NCI-H774 (cell line): ENCODE results near the gene CD86.
"Not testable (repeated sequence)": the region's sequence is repeated elsewhere in the genome, so short reads cannot be mapped to it uniquely, and the experiment has no call there.

ENCODE experiments used
- DNase-seq: peaks from one replicate; lab custom pipeline; 2025; lab: John Stamatoyannopoulos, UW

The CD86 gene, protein sequence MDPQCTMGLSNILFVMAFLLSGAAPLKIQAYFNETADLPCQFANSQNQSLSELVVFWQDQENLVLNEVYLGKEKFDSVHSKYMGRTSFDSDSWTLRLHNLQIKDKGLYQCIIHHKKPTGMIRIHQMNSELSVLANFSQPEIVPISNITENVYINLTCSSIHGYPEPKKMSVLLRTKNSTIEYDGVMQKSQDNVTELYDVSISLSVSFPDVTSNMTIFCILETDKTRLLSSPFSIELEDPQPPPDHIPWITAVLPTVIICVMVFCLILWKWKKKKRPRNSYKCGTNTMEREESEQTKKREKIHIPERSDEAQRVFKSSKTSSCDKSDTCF

GRCh38 chr3:122055215-122055614, at the start of gene CD86:
TSS of gene CD86 (plus strand) at chr3:122055362. CDS start at chr3:122055490, 128 bp downstream.
- no peak for DNase-seq

- no peak for DNase-seq
Measured at GRCh38 chr3:122006267-122006666, 48.9 kb upstream of the CD86 start.

DNA sequence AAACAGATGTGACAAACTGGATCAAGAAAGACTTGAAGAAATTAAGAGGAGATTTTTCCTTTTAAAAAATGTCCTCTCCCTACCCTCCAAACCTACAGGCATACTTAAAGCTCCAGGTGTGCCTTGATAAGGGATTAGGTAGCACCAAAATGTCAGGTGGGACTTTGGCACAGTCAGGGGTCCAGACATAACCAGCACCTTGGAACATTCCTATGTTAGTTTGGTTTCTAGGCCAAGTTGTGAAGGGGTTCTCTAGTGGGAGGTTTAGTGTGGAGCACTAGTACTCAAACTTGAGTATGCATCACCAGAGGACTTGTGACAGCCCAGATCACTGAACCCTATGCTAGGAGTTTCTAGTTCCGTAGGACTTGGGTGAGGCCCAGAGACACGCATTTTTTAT, 47.0 kb upstream of the CD86 start:
- DNase-seq = no peak

DNA sequence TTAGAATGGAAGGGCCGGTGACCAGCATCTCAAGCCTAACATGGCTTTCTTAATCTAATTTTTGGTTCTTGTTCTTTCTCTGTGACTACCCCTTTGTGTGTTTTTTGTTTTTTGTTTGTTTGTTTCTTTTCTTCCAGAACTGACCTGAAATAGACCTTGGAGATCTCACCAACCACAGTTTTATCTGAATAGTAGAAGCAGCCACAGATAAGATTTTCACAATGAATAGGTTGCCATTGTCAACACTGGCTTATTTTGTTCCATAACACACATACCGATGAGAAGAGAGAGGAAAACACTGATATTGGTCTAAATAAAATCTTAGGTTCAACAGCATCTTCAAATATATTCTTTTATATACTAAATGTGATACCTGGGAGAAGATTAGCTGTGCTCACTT, 44.7 kb upstream of the CD86 start:
- DNase-seq = no peak

- no peak for DNase-seq
Measured at GRCh38 chr3:122011396-122011795, 43.8 kb upstream of the CD86 start.

- no peak for DNase-seq
Measured at GRCh38 chr3:122012821-122013220, 42.3 kb upstream of the CD86 start.

DNA sequence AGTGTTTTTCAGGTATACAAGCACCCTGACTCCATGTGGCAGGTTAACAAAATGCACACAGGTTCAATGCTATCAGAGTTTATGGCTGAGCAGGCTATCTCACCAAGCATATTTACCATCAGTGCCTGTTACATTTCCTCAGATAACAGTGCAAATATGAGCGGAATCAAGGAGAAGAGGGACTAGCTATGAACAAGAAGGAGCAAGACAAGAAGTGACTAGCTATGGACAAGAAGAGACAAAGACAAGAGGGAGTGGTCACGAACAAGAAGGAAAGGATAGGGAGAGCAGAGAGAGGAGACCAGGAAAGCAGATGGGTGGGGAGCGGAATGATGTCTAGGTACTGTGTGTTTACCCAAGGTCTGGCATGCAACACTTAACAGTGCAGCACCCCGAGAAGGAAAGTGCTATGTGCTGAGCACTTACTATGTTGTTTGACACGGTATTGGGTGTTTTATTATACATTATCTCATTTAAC, 41.7 kb upstream of the CD86 start:
- DNase-seq = no peak

GRCh38 chr3:122014741-122015140, 40.4 kb upstream of the CD86 start:
- no peak for DNase-seq

DNA sequence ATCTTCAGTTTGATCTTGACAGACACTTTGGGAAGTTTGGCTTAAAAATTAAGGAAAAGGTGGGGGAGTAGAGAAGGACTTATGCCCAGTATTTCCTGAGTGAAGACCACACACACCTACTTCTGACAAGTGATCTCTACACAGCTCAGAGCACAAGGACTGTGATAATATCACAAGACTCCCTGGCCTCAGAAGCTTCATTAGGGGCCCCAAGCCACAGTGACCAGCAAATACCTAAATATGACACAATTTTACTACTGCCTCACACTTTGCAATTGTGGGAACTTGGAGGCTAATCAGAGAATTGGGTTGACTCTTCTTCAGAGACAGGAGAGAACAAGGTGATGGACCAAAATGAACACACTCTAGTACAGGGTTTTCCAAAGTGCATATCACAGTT, 35.7 kb upstream of the CD86 start:
- no peak for DNase-seq

DNA sequence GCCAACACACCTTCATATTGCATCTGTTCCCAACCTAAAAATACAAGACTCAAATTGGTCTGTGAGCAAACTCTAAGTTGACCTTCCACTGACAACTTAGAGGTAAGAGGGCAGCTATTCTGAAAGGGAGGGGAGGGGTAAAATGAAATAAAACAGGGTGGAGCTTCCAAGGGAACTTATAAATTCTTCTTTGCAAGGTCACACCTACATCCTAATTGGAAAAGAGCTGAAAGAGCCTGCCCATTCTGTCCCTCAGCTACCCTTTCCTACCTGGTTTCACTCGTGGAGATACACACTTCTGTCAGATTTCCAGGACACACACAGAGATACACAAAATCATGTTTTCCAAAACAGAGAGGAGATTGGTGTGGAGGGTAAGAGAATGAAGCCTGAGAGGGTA, 34.1 kb upstream of the CD86 start:
- DNase-seq = no peak

- DNase-seq = peak; percentile 62
Measured at GRCh38 chr3:122021811-122022401, 33.3 kb upstream of the CD86 start, which contains the start of gene ILDR1. TSS of gene ILDR1 (minus strand) at chr3:122022247. CDS start at chr3:122022077, 170 bp downstream.

GRCh38 chr3:122023335-122023910, 31.7 kb upstream of the CD86 start:
- no peak for DNase-seq

DNA sequence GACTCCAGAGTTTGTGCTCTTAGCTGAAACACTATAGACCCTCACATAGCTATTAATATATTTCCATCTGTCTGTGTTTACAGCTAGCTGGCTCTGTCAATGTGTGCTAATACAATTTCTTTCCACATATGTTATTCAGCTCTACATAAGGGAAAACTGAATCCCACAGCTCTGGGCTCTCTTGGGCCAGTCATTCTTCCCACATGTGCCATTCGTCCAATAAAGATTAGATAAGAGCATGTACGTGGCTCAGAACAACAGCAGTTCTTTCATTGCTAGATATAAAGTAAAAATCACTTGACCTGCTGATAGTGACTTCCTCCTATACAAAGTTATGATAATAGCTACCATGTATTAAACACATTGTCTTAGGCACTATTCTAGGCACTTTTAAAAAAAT, 30.4 kb upstream of the CD86 start:
- DNase-seq = no peak

DNA sequence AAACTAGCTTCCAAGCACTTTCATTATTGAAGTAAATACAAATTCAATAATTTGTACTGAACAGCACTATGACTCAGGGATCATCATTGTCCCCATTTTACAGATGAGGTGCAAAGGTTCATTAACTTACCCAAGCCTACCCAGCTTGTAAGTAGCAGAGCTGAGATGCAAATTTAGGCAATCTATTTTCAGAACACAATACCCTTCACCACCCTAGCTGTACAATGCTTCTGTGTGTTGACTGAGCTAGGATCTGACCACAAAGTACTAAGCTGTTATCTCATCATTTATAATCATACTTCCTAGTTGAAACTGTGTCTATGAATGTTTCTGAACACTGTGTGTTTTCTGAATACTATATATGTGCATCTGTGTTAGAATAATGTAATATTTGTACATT, 29.9 kb upstream of the CD86 start:
- no peak for DNase-seq

GRCh38 chr3:122030381-122031122, 24.6 kb upstream of the CD86 start:
- DNase-seq = no peak

GRCh38 chr3:122031123-122031468, 24.1 kb upstream of the CD86 start:
- no peak for DNase-seq

DNA sequence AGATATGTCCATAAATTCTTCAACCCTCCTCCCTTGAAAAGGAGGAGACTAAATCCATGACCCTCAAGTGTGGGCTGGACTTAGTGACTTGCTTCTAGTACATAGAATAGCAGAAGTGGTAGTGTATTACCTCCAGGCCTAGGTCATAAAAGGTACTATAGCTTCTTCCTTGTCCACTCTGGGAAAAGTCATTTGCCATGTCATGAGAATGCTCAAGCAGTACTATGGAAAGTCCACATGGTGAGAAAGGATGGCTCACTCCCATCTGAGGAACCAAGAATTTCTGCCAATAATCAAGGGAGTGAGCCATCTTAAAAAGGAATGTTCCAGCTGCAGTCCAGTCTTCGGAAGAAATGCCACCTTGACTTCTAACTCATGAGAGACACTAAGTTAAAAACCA, 22.6 kb upstream of the CD86 start:
- no peak for DNase-seq

GRCh38 chr3:122033023-122033422, 22.1 kb upstream of the CD86 start:
- DNase-seq = no peak

DNA sequence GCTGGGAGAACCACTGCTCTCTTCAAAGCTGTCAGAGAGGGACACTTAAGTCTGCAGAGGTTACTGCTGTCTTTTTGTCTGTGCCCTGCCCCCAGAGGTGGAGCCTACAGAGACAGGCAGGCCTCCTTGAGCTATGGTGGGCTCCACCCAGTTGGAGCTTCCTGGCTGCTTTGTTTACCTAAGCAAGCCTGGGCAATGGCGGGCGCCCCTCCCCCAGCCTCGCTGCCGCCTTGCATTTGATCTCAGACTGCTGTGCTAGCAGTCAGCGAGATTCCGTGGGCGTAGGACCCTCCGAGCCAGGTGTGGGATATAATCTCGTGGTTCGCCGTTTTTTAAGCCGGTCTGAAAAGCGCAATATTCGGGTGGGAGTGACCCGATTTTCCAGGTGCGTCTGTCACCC, 7.9 kb upstream of the CD86 start:
- DNase-seq = not testable (repeated sequence)

DNA sequence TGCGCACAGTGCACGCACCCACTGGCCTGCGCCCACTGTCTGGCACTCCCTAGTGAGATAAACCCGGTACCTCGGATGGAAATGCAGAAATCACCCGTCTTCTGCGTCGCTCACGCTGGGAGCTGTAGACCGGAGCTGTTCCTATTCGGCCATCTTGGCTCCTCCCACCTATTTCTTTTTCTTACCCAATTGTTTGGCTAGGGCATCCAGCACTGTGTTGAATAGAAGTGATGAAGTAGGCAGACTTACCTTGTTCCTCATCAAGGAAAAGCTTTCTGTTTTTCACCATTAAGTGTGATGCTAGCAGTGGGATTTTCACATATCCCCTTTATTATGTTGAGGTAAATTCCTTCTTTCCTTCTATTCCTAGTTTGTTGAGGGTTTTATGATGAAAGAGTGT, 7.4 kb upstream of the CD86 start:
- DNase-seq = not testable (repeated sequence)

GRCh38 chr3:122052968-122053367, 2.2 kb upstream of the CD86 start:
- DNase-seq = no peak

GRCh38 chr3:122057671-122058070, 2.5 kb downstream of the CD86 start:
- DNase-seq = no peak

GRCh38 chr3:122058294-122058693, 3.1 kb downstream of the CD86 start:
- no peak for DNase-seq
